HG03135 (cell line): ENCODE data around the gene AKT1.

Experiments
- ATAC-seq: cut with Tn5 transposase; IDR thresholded peaks from one replicate; pipeline ENCODE4 v1.9.1; 2021; ENCODE audit warnings: mild to moderate bottlenecking, moderate library complexity; ENCODE audit not compliant: unreplicated experiment

The AKT1 gene

DNA sequence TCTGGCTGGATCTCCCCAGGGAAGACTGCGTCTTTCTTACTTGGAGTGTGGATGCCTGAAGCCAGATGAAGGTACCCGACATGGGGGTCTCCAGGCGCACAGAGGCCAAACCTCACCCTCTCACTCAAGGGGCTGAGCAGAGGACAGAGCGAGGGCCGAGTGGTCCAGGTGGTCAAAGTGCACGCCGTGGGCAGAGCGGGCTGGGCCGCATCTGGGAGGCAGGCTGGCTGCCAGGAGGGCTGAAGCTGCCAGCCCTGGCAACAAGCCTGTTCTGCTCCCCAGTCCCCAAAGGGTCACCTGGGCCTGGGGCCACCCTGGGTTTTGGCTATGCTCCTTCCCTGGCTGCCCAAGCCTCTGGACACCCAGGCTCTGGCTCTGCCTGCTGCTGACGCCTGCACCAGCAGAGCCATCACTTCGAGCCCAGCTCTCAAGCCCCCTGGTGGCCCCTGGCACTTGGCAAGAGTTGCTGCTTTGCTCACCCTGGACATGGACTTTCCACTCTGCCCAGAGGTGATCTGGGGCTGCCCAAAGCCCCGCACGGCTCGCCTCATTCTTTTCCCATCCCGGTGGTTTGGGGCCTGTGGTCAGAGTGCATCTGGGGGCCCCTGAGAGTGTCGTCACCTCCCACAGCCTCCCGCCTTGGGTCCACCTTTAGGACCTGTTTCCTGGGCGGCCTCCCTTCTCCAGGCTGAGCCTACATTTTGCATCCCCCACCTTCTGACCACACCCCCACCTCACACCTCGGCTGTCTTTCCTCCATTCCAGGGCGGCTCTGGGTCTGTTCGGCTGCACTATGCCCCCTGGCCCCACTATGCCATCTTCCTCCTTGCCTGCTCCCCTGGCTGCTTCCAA lies 68.7 kb downstream of the AKT1 start:
- no peak for ATAC-seq

DNA sequence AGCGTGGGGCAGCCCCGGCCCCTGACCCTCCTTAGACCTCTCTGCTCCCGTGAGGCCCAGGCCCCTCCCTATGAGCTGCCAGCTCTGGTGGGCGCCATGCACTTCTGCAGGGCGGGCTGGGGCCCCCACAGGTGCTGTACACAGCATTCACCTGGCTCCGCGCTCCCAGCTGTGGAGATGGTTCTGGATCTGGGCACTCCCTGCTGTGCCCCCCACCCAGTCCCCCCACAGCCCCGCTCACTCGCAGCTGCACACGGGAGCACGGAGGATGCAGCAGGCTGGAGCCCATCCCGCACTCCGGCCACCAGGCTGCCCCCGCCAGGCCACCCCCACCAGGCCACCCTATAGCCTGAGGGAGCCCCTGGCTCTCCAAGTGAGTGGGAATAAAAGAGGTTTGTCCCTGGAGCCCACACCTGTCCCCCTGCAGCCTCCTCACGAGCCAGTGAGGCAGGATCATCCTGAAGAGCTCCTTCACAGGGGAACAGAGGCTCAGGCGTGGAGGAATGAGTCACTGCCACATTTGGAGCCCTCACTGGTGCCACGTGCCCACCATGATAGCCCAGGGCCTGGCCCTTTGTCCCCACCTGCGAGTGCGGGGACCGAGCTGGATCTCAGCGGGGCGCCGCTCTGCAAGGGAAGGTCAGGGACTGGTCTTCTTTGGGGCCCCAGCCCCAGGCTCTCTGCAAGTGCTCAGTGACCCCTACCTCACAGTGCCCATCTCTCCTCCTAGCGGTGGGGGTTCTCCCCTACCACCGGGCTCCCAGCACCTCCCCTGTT lies 69.6 kb downstream of the AKT1 start:
- ATAC-seq, result no peak

DNA sequence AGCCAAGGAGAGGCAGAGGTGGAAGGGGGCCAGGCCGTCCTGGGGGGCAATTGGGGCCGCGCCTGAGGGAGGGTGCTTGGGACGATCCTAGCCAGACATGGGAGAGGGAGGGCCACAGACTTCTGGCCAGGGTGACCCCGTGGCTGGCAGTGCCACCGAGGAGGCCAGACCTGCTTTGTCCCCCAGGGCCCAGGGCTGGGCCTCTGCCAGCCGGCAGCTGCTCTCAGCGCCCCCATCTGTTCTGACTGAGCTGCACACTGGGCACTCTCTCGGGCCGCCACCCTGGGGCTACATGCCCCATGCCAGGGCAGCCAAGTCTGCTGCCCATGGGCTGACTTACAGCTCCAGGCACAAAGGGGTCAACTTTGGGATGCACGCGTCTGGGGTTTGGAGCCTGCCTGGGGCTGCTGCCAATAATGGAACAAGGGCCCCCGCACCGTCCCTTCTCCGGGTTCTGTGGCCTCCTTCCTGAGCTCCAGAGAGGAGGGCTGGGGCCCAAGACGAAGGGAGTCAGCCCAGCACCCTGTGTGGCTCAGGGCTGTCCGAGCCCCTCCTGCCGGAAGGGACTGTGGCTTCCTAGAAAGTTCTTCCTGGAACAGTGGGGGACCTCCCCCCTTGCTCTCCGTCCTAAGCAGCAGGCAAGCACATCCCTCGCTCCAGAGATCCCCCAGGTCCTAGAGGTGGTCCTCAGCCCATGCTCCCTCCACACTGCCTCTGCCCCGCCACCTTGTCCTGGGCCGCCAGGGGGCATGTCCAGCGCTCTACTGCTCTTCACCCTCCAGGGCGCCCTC lies 70.4 kb downstream of the AKT1 start:
- ATAC-seq, result no peak

DNA sequence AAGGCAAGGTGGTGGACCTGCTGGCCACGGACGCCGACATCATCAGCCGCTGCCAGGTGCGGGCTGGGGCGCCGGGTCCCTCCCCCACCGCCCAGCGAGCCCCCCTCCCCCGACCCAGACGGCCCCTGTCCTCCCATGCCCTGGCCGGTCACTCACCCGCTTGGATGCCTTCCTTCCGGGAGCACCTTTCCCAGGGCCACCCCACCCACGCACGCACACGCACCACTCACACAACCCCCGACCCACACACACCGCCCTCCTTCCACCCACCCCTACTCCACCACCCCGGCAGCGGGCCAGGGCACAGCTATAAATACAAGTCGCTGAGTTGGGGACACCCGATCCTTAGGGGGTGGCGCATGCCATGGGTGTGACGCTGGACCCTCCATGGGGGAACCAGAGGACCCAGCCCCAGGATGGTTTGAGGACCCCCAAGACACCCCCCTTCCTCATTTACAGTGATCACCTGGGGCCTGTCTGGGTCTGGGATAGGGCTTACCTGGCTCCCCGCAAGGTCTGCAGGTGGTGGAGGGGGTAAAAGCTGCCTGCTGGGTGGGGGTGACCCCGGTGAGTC lies 71.1 kb downstream of the AKT1 start:
- no peak for ATAC-seq

DNA sequence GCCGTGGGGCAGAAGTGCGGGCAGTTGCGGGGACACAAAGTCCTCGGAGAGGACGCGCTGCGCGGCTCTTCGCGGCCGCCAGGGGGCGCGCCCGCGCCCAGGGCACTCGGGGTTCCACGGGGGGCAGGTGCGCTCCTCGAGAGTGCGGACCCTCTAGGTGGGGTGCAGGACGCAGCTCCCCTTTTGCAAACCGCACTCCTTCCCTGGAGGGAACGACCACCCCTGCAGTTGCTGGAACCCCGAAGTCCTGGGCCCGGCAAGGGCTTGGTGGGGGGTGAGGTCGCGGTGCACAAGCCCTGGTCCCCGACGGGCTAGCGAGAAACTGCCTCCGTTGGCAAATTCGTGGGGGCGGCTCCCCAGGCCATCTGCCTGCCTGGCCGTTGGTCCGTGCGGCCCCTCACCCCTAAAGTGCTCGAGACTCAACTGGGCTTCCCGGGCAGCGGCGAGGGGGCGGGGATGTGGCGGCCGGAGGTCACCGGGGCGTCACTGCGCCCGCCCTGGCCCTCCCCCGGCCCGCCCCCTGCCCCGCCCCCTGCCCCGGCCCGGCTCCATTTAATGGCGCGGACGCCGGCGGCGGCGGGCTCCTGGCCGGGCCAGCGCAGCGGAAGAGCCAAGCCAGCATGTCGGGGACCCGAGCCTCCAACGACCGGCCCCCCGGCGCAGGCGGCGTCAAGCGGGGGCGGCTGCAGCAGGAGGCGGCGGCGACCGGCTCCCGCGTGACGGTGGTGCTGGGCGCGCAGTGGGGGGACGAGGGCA lies 71.7 kb downstream of the AKT1 start, which contains the start of gene ADSS1:
Gene ADSS1, plus strand, starts transcription at position 579 of the 756 bp plus-strand sequence. Its CDS starts 42 bp downstream, at position 621.
- peak; percentile 44 for ATAC-seq

DNA sequence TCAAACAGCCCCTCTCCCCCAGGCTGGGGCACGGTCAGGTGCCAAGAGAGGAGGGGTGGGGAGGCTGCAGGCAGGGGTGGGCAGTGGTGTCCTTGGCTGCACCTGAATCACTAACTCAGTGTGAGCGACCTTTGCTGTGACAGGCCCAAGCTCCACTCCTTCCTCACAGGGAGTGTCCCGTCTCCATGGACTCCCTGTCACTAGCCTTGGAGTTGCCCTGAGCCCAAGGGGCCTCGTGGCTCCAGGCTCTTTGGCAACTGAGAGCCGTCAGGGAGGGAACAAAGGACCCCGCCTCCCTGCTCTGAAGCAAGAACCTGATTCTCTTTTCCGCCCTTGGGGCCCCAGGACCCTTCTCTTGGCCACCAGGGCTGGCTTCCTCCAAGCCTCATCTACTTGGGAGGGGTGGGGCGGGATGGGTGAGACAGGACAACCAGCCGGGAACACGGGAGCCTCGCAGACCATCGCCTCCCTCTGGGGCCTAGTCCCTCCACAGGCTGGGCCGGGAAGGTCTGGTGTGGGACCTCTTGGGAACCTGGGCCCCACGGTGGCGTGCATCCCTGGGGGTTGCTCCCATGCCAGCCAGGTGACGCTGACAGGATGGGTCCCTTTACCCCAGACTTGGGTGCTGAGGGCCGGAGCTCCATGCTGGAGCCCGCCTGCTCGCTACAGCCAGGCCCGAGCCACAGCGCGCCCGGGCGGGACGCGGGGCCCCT lies 72.5 kb downstream of the AKT1 start:
- no peak for ATAC-seq

DNA sequence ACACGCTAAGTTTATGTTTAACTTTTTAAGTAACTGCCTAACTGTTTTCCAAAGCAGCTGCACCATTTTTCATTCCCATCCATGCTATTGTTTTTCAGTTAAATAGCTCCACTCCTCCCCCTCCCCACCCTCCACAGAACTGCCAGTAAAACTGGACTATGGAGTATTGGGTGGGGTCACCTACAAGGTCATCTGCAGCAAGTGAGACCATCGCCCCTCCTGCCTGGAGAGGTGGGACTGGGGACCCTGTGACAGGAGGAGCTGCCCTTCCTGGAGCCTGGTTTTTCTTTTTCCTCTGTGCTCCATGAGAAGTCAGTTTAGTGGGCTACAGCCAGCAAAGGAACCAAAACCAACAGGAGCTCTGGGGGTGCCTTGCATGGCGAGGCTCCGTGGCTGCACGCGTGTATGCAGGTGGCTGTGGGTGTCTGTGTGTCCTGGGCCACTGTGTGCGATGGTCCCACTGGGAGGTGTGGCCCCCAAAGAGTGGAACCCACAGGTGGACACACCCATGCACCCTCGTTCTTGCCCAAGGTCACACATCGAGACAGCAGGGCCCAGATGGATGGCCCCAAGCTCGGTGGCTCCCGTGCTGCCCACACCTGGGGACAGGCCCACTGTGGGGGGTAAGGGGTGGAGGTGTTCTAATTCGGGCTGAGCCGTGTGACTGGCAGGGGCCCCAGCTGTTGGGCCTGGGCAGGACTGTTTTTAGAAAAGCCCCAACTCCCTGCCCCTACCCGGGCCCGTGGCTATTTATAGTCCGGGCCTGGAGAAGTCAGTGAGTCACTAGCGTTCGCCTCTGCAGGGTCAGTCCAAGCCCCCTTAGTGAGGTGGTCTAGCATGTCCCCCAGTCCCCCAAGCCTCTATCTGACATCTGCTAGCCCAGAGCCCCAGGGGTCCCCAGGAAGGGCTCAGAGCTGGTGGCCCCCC lies 73.8 kb downstream of the AKT1 start:
- no peak for ATAC-seq
